DMS153 (cell line): ENCODE results near the gene WDR35.

Experiments used
- DNase-seq: peaks from one replicate; lab custom pipeline; 2025; lab: John Stamatoyannopoulos, UW

Gene WDR35

GRCh38 chr2:19989667-19990415 lies at the start of gene WDR35:
Gene WDR35, minus strand, starts transcription at chr2:19990105. Its CDS starts 90 bp downstream, at chr2:19990015.
- DNase-seq: peak; percentile 72

- DNase-seq: no peak
Measured at GRCh38 chr2:20037660-20038059, 47.8 kb upstream of the WDR35 start.

GRCh38 chr2:20035955-20036666 lies 46.2 kb upstream of the WDR35 start:
- peak; percentile 12 for DNase-seq

- no peak for DNase-seq
Measured at GRCh38 chr2:20034821-20035220, 44.9 kb upstream of the WDR35 start.

- DNase-seq: no peak
Measured at GRCh38 chr2:20034218-20034617, 44.3 kb upstream of the WDR35 start.

- DNase-seq: no peak
Measured at GRCh38 chr2:20033322-20033721, 43.4 kb upstream of the WDR35 start.

- no peak for DNase-seq
Measured at GRCh38 chr2:20030224-20030623, 40.3 kb upstream of the WDR35 start.

GRCh38 chr2:20027705-20028434 lies 38.0 kb upstream of the WDR35 start:
- DNase-seq: no peak

- DNase-seq: no peak
Measured at GRCh38 chr2:20027260-20027677, 37.4 kb upstream of the WDR35 start.

GRCh38 chr2:20025065-20025786 lies 35.3 kb upstream of the WDR35 start:
- no peak for DNase-seq

- DNase-seq: no peak
Measured at GRCh38 chr2:20023688-20024087, 33.8 kb upstream of the WDR35 start.

GRCh38 chr2:20021405-20022009 lies 31.6 kb upstream of the WDR35 start:
- no peak for DNase-seq

GRCh38 chr2:20019747-20020146 lies 29.8 kb upstream of the WDR35 start:
- no peak for DNase-seq

- DNase-seq: no peak
Measured at GRCh38 chr2:20018601-20019152, 28.8 kb upstream of the WDR35 start.

GRCh38 chr2:20016346-20016745 lies 26.4 kb upstream of the WDR35 start:
- DNase-seq: no peak

- no peak for DNase-seq
Measured at GRCh38 chr2:20015482-20016083, 25.7 kb upstream of the WDR35 start.

GRCh38 chr2:20013126-20013849 lies 23.4 kb upstream of the WDR35 start:
- no peak for DNase-seq

GRCh38 chr2:20012282-20013125 lies 22.6 kb upstream of the WDR35 start, which contains the start of gene MATN3:
Gene MATN3, minus strand, starts transcription at chr2:20012668. Its CDS starts 37 bp downstream, at chr2:20012631.
- DNase-seq: no peak

- DNase-seq: no peak
Measured at GRCh38 chr2:20012032-20012281, 22.1 kb upstream of the WDR35 start.
